HG02885 (cell line): ENCODE data around the gene SHC1.

ENCODE experiments used
- ATAC-seq: cut with Tn5 transposase; IDR thresholded peaks from one replicate; pipeline ENCODE4 v1.9.1; 2021; ENCODE audit warnings: mild to moderate bottlenecking; ENCODE audit not compliant: unreplicated experiment, poor library complexity

The SHC1 gene, protein sequence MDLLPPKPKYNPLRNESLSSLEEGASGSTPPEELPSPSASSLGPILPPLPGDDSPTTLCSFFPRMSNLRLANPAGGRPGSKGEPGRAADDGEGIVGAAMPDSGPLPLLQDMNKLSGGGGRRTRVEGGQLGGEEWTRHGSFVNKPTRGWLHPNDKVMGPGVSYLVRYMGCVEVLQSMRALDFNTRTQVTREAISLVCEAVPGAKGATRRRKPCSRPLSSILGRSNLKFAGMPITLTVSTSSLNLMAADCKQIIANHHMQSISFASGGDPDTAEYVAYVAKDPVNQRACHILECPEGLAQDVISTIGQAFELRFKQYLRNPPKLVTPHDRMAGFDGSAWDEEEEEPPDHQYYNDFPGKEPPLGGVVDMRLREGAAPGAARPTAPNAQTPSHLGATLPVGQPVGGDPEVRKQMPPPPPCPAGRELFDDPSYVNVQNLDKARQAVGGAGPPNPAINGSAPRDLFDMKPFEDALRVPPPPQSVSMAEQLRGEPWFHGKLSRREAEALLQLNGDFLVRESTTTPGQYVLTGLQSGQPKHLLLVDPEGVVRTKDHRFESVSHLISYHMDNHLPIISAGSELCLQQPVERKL

DNA sequence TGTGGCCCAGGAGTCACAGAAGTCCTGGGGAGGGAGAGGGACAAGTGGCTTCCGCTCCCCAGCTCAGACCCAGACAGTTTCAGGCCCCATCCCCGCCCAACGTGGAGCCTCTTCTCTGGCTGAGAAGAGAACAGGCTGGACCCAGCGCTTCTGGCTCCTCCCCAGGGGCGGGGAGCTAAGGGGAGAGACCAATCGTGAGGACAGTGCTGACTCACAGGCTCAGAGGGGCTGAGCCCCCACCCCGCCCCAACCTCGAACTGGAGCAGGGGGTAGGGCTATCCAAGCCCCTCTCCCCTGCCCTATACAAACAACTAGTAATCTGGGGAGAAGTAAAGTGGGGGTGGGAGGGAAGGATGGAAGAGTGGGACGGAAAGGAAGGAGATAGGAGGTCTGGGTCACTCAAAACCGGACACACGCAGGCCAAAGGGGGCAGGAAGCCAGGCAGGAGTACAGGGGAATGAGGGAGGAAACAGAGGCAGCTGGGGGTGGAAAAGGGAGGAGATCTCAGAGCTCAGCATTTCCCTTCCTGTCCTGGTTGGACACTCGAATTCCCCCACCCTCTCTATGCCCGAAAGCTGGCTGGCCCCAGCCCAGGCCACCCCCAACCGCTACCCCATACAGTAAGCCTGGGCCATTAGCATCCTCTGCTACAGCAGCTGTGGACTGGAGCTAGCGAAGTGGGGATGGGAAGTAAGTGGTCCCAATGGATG lies at the start of gene SHC1:
Gene SHC1 (minus strand): TSS at position 117 of the 710 bp plus-strand sequence. CDS start 221 bp downstream, outside the sequence.
- no peak for ATAC-seq

GRCh38 chr1:155019377-155020245 lies 49.1 kb upstream of the SHC1 start:
- no peak for ATAC-seq

GRCh38 chr1:155018617-155019348 lies 48.2 kb upstream of the SHC1 start:
- ATAC-seq = no peak

- ATAC-seq = no peak
Observed at GRCh38 chr1:155017946-155018316, 47.4 kb upstream of the SHC1 start.

GRCh38 chr1:155017041-155017945 lies 46.7 kb upstream of the SHC1 start:
- ATAC-seq = peak; percentile 84

DNA sequence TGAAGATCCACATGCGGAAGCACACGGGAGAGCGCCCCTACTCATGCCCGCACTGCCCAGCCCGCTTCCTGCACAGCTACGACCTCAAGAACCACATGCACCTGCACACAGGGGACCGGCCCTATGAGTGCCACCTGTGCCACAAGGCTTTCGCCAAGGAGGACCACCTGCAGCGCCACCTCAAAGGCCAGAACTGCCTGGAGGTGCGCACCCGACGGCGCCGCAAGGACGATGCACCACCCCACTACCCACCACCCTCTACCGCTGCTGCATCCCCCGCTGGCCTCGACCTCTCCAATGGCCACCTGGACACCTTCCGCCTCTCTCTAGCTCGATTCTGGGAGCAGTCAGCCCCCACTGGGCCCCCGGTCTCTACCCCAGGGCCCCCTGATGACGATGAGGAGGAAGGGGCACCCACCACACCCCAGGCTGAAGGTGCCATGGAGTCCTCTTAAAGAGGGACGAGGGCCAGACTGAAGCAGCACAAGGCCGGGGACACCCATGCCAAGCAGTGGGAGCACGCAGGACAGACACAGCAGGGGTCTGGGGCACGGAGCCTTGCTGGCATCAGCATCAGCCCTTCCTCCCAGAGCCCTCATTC lies 45.8 kb upstream of the SHC1 start:
- ATAC-seq = no peak

DNA sequence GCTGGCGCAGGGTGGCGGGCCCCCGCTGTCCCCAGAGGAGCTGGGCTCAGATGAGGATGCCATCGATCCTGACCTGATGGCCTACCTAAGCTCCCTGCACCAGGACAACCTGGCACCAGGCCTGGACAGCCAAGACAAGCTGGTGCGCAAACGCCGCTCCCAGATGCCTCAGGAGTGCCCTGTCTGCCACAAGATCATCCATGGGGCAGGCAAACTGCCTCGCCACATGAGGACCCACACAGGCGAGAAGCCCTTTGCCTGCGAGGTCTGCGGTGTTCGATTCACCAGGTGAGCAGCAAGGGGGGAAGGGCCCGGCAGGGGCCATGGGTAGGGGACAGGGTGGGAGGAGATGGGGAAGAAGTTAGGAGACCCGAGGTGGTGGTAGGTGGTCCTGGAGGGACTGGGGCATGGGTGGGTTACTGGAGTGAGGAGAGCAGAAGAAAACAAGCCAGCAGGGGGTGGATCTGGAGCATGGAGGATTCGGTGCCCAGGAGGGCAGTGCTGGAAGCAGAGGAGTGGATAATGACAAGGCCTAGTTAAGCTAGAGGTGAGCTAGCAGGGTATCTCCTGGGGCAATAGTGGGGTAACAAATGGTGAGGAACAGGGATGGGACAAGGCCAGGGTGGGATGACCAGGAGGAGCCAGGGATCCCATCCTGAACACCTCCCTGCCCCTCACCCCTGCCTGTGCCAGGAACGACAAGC lies 45.1 kb upstream of the SHC1 start:
- no peak for ATAC-seq

DNA sequence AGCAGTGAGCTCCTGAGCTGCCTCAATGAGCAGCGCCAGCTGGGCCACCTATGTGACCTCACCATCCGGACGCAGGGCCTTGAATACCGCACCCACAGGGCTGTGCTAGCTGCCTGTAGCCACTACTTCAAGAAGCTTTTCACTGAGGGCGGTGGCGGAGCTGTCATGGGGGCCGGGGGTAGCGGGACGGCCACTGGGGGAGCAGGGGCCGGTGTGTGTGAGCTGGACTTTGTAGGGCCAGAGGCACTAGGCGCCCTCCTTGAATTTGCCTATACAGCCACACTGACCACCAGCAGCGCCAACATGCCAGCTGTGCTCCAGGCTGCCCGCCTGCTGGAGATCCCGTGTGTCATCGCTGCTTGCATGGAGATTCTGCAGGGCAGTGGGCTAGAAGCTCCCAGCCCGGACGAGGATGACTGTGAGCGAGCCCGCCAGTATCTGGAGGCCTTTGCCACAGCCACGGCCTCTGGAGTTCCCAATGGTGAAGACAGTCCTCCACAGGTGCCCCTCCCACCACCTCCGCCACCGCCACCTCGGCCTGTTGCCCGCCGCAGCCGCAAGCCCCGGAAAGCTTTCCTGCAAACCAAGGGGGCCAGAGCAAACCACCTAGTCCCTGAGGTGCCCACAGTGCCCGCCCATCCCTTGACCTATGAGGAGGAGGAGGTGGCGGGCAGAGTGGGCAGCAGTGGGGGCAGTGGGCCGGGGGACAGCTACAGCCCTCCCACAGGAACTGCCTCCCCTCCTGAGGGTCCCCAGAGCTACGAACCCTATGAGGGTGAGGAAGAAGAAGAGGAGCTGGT lies 44.4 kb upstream of the SHC1 start:
- ATAC-seq = no peak

GRCh38 chr1:155013632-155014031 lies 43.1 kb upstream of the SHC1 start:
- no peak for ATAC-seq

- ATAC-seq = no peak
Observed at GRCh38 chr1:155012776-155013602, 42.4 kb upstream of the SHC1 start.

GRCh38 chr1:155012026-155012546 lies 41.5 kb upstream of the SHC1 start:
- ATAC-seq = no peak

DNA sequence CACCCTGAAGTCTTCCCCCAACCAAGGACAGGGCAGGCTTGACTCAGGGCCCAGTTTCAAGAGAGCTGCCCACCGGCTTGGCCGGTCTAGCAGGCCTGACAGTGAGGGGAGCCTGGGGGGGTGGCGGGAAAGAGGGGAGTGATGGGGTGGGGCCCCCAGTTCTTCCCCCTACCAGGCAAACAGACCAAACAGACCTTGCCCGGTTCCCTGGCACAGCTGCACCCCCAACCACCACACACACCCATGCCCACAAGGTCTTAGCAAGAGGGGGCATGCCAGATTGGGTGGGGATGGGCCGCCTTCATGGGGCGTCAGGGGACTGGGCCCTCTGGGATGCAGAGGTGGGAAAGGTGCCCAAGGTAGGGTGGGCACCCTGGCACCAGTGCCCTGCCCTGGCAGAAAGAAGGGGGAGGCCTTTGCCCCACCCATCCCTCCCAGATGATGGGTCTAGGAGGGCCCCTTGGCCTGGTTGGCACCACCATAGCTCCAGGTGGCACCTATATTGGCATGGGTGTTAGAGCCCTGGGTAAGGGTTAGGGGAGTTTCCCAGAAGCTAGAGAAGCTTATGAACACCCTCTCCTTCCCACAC lies 41.0 kb upstream of the SHC1 start:
- no peak for ATAC-seq

DNA sequence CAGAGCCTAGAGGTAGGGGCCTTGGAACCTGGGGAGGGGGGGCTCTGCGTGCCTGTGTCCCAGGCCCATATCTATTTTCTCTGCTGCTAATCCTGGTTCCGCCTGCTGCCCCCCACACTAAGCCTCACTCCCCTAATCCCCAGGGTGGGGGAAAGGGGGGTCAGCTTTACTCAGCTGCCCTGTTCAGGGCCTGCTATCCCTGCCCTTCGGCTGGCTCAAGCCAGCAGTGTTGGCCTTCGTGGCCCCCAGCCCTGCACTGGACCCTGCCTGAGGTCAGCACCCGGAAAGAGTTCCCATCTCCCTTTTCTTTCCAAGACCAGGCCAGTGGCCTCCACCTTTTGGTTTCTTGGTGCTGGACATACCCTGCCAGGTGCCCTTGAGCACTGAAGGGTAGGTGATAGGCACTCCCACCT lies 40.5 kb upstream of the SHC1 start:
- no peak for ATAC-seq

DNA sequence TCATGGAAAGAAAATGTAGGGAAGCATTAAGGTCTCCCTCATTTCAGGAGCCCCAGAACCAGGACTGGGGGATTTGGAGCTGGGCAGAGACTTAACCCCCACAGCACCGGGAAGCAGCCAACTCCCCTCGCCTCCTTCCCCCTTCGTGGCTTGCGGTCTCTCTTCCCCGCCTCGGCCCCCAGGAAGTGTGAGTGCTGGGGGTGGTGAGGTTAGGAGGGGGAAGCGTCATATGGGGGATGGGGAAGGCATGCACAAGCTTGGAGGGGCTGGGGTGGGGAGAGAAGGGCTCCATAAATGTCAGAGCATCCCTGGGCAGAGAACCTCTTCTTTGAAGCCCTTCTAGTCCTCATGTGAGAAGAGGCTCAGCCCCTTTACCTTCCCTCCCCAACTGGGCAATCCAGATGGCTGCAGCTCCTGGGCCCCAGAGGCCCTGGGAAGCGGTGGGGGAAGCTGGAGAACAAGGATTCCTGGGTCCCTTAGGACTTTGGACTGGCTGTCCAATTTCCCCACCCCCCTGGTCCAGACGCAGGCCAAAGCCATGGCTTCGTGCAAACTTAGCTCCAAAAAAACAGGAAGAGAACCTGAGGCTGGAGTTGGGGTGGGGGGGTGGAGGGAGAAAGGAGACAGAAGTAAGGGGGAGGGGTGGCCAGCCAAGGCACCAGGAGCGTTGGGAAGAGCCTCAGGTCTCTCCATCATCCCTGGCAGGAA lies 39.8 kb upstream of the SHC1 start:
- no peak for ATAC-seq

GRCh38 chr1:155009742-155010141 lies 39.2 kb upstream of the SHC1 start:
- ATAC-seq = no peak
